Fibroblast of skin of back (primary cell): ENCODE results near the gene NPEPL1.
"Not testable (repeated sequence)": the region's sequence is repeated elsewhere in the genome, so short reads cannot be mapped to it uniquely, and the experiment has no call there.

ENCODE experiments used
- DNase-seq: peaks from one replicate; pipeline ENCODE4 v3.0.0-alpha.2; 2013

NPEPL1 gene

GRCh38 chr20:58715391-58715800 lies 22.8 kb downstream of the NPEPL1 start:
- DNase-seq, result no peak

DNA sequence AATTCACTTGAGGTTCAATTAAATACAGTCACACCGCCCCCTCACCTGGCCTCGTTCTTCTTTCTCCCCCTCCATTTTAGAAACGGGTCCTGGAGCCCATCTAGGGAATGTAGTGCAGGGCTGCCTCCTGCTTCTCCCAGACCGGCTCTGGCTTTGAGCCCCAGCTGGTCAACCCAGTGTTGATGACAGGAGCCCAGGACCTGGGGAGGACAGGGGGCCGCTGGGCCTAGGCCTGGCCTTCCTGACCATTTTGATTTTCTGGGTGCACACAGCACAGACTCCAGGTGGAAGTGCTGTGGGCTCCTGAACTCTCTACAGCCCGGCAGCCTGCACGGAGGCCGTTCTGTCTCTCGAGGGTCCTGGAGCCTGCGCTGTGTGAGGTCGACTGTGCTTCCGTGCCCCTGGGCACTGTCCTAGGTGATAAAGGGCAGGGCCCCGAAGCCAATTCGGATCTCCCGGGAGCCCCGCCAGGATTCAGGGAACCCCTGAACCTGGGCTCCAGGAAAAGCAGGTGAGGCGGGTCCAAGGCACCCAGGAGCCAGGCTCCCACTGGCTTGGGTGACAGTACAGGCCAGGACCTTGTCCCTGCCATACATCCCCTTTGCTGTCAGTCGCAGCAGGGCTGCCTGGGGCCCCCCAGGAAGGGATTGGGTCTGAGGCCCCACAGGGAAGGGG lies 23.3 kb downstream of the NPEPL1 start:
- DNase-seq, result no peak

- no peak for DNase-seq
Observed at GRCh38 chr20:58716476-58717277, 24.1 kb downstream of the NPEPL1 start.

GRCh38 chr20:58717278-58718091 lies 24.9 kb downstream of the NPEPL1 start:
- no peak for DNase-seq

- DNase-seq, result no peak
Observed at GRCh38 chr20:58718121-58718563, 25.5 kb downstream of the NPEPL1 start.

- no peak for DNase-seq
Observed at GRCh38 chr20:58718729-58719128, 26.1 kb downstream of the NPEPL1 start.

DNA sequence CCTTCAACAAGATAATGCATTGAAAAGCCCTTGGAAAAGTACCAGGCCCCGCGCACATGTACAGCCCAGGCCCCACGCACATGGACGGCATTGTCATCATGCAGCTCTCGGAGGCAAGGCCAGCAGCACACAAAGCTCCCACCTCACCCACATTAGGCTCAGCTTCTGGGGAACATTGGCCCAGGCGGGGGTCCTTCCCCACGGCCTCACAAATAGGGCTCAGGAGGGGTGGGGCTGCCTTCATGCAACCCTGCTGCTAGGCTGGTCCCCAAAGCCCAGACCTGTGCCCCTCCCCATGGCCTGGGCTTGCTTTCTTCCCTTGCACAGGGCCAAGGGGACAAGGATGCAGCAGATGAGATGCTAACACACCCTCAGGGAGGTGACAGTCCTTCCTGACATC lies 26.7 kb downstream of the NPEPL1 start:
- DNase-seq, result no peak

DNA sequence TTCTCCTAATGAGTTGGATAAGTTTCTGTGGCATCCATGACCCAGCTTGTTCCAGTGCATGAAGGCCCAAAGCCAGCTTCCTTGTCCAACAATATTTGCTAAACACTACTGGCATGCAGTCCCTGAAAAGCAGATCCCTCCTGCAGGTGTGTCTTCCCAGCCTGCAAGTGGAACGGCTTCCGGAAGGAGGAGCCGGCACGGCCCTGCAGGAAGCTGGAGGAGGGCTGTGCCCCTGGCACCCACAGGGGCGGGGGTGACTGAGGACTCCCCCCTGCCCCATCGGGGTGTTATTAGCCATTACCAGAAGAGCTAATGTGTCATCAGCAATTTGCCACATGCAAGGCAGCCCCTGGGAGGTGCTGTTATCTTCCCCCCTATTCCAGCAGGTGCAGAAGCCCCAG lies 27.4 kb downstream of the NPEPL1 start:
- no peak for DNase-seq

- DNase-seq, result no peak
Observed at GRCh38 chr20:58720890-58721289, 28.3 kb downstream of the NPEPL1 start.

GRCh38 chr20:58721951-58722778 lies 29.6 kb downstream of the NPEPL1 start:
- DNase-seq, result no peak

DNA sequence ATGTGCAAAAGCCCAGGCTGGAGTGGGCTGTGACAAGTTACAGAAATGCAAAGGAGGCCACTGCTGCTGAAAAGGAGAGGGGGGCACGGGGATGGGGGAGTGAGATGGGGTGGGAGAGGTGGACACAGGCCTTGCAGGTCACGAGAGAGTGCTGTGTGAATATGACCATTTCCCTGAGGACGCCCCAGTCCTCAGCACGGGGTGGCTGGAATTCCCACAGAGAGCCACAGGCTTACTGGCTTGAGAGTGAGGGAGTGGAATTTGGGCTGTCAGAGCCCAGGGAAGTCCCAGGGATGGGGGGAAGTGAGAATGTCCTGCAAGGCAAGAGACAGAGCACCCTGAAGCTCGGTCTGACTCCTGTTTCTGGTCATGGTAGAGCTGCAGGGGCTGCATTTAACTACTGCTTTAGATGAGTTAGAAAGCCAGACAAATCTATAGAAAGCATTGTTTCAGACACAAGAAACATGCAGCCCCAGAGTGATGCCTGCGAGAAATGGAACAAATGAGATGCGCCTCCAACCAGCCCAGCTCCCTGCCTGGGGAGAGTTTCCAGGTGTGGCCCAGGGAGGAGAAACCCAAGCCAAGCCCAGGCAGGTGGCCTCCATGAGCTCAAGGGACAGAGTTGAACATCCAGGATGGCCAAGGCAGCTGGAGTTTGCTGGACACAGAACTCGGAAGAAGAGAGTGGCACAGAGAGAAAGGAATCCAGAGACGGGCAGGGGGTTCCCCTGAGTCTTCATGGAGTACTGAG lies 30.5 kb downstream of the NPEPL1 start:
- DNase-seq, result no peak

- no peak for DNase-seq
Observed at GRCh38 chr20:58723628-58723984, 31.0 kb downstream of the NPEPL1 start.

DNA sequence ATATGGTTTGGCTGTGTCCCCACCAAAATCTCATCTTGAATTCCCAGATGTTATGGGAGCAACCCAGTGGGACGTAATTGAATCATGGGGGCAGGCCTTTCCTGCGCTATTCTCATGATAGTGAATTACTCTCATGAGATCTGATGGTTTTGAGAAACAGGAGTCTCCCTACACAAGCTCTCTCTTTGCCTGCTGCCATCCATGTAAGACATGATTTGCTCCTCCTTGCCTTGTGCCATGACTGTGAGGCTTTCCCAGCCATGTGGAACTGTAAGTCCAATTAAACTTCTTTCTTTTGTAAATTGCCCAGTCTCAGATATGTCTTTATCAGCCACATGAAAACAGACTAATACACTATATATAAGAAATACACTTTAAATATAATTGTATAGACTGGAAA lies 33.6 kb downstream of the NPEPL1 start:
- not testable (repeated sequence) for DNase-seq

GRCh38 chr20:58731192-58731591 lies 38.6 kb downstream of the NPEPL1 start:
- no peak for DNase-seq

DNA sequence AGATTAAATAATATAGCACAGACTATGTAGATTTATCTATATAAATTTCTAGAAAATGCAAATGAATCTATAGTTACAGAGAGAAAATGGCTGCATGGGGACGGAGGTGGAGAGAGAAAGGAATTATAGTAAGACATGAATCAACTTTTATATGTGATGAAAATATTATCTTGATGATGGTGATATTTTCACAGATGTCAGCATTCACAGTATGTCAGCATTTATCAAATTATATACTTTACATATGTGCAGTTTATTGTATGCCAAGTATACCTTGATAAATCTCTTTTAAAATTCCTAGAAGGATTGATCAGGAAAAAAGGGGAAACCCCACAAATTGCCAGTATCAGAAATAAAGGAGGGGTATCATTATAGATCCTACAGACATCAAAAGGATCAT lies 44.6 kb downstream of the NPEPL1 start:
- DNase-seq, result no peak

GRCh38 chr20:58740356-58741308 lies 48.0 kb downstream of the NPEPL1 start:
- DNase-seq, result no peak

DNA sequence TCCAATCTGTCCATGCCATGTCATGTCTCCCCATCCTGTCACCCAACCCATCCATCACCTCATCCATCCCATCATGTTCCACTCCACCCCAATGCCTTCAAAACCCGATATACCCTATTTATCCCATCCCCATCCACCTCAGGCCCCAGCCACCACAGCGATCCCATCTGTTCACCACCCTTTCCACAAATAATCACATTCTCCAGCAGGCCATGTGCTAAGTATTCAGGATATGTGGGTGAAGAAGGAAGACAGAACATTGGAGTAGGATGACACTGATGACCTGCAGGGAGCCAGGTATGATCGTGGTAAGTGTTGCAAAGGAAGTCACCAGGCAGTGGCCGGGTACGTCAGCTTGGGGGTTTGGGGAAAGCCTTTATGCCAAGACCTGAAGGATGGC lies 48.8 kb downstream of the NPEPL1 start:
- DNase-seq, result no peak

DNA sequence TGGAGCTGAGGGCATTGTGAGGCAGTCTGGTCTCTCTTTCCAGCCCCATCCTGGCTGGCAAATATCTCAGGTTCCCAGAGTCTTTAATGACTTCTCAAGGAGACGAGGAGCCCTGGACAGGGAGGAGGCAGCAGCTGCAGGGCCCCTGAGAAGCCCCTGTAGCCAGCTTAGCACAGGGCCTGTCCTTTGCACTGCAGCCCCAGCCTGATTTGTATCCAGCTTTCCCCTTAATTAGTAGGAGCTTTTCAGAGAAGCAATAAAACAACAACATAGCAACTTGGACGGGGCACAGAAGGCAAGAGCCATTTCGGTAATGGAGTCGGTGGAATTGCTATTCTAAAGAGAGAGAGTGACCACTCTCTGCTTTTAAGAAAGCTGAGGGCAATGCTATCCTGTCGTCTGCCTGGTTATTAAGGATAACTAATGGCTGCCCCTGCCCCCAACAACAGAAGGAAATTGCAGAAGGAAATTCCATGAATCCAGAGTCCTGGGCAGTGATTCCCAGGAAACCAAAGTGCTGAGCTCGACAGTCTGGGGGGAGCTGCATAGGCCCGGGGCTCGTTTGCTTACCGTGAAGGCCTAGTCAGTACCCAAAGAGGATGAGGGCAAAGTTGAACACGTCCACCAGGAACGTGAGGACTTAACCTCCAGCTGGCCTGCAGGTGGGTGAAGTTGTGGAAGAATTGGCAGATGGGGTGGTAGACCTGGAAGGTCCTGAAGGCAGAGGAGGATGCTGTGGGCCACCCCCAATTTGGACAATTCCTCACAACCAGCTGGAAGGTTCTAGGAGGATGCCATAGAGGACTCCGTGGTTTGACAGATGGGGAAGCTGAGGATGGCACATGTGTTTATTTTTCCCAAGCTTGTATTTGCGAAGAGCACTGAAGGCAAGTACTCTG lies 50.3 kb downstream of the NPEPL1 start:
- no peak for DNase-seq

DNA sequence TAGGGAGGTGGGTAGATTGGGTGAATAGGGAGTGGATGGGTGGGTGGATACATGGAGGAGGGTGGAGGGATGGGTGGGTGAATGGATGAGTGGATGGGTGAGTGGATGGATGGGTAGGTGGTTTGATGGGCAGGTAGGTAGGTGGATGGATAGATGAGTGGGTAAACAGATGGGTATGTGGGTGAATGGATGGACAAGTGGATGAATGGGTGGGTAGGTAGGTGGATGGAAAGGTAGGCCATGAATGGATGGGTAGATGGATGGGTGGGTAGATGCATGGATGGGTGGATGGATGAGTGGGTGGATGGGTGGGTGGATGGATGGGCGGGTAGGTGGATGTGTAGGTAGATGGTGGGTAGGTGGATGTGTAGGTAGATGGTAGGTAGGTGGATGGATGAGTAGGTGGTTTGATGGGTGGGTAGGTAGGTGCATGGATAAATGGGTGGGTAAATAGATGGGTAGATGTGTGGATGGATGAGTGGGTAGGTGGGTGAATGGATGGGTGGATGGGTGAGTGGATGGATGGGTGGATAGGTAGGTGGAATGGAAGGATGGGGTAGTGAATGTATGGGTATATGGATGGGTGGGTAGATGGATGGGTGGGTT lies 51.4 kb downstream of the NPEPL1 start:
- no peak for DNase-seq
